Skeletal muscle satellite cell (primary cell): Measurements from ENCODE around the gene GDF10.

ENCODE experiments used
- H3K27me3 ChIP-seq: 2 replicates; pipeline ENCODE4 v1.7.0; 2013; ENCODE audit warnings: low read length; ENCODE audit not compliant: control insufficient read depth, insufficient read depth
- H3K36me3 ChIP-seq: 2 replicates; pipeline ENCODE4 v1.7.0; 2013; ENCODE audit warnings: mild to moderate bottlenecking, control low read depth, low read length; ENCODE audit not compliant: insufficient read depth
- H3K4me1 ChIP-seq: 2 replicates; pipeline ENCODE4 v1.7.0; 2013; ENCODE audit warnings: low read length; ENCODE audit not compliant: control insufficient read depth, insufficient read depth
- H3K4me2 ChIP-seq: 2 replicates; pipeline ENCODE4 v1.7.0; 2013; ENCODE audit warnings: mild to moderate bottlenecking, low read length
- H3K4me3 ChIP-seq: 2 replicates; pipeline ENCODE4 v1.7.0; 2013; ENCODE audit warnings: low read length
- H3K9ac ChIP-seq: 2 replicates; pipeline ENCODE4 v1.7.0; 2013; ENCODE audit warnings: mild to moderate bottlenecking, low read depth, low read length, moderate library complexity
- H3K9me3 ChIP-seq: replicated peaks from 2 replicates; pipeline ENCODE4 v1.7.0; 2013; ENCODE audit warnings: mild to moderate bottlenecking, control low read depth, low read length

GDF10 gene

GRCh38 chr10:47258921-47259320, 41.1 kb upstream of the GDF10 start:
- Histone ChIP-seq H3K27me3 (peaks cover 14% of the 10 kb centered on the region), H3K9ac (no peak overlapping the region)

GRCh38 chr10:47259466-47259865, 40.5 kb upstream of the GDF10 start:
- Histone ChIP-seq H3K36me3 (no peaks in the 10 kb centered on the region), H3K27me3 (peaks cover 14% of the 10 kb centered on the region), H3K4me1 (no peaks in the 10 kb centered on the region), H3K9ac (no peak overlapping the region), H3K4me3 (no peak overlapping the region), H3K9me3 (no peaks in the 10 kb centered on the region), H3K4me2 (no peak overlapping the region)

More at GRCh38 chr10:47258921-47259320, 41.1 kb upstream of the GDF10 start:
- Histone ChIP-seq H3K4me2 (no peak overlapping the region), H3K4me3 (no peak overlapping the region), H3K36me3 (no peaks in the 10 kb centered on the region), H3K4me1 (no peaks in the 10 kb centered on the region), H3K9me3 (no peaks in the 10 kb centered on the region)

GRCh38 chr10:47260505-47261111, 39.4 kb upstream of the GDF10 start:
- Histone ChIP-seq H3K36me3 (no peaks in the 10 kb centered on the region), H3K4me1 (no peaks in the 10 kb centered on the region), H3K4me3 (no peak overlapping the region), H3K4me2 (no peak overlapping the region), H3K9me3 (no peaks in the 10 kb centered on the region), H3K9ac (no peak overlapping the region), H3K27me3 (peaks cover 14% of the 10 kb centered on the region)

GRCh38 chr10:47261121-47261520, 38.9 kb upstream of the GDF10 start:
- Histone ChIP-seq H3K36me3 (no peaks in the 10 kb centered on the region), H3K4me3 (no peak overlapping the region), H3K4me1 (no peaks in the 10 kb centered on the region), H3K27me3 (peaks cover 14% of the 10 kb centered on the region), H3K4me2 (no peak overlapping the region), H3K9ac (no peak overlapping the region), H3K9me3 (no peaks in the 10 kb centered on the region)

- Histone ChIP-seq H3K9ac (no peak overlapping the region), H3K4me1 (no peaks in the 10 kb centered on the region), H3K9me3 (no peaks in the 10 kb centered on the region), H3K36me3 (no peaks in the 10 kb centered on the region), H3K4me2 (no peak overlapping the region), H3K4me3 (no peak overlapping the region), H3K27me3 (peaks cover 13% of the 10 kb centered on the region)
These were observed 38.4 kb upstream of the GDF10 start for GRCh38 chr10:47261556-47261955.

GRCh38 chr10:47262606-47263533, 37.1 kb upstream of the GDF10 start:
- no peaks in the 10 kb centered on the region for H3K36me3 ChIP-seq
- H3K9me3 ChIP-seq = no peaks in the 10 kb centered on the region
- no peak overlapping the region for H3K4me2 ChIP-seq
- peaks cover 9% of the 10 kb centered on the region for H3K27me3 ChIP-seq
- no peak overlapping the region for H3K9ac ChIP-seq
- H3K4me1 ChIP-seq = no peaks in the 10 kb centered on the region
- no peak overlapping the region for H3K4me3 ChIP-seq

- H3K9me3 ChIP-seq = no peaks in the 10 kb centered on the region
- H3K4me1 ChIP-seq = no peaks in the 10 kb centered on the region
- no peak overlapping the region for H3K4me2 ChIP-seq
- H3K4me3 ChIP-seq = no peak overlapping the region
- no peaks in the 10 kb centered on the region for H3K36me3 ChIP-seq
- H3K27me3 ChIP-seq = peaks cover 9% of the 10 kb centered on the region
- no peak overlapping the region for H3K9ac ChIP-seq
These were observed 35.2 kb upstream of the GDF10 start for GRCh38 chr10:47264797-47265281.

GRCh38 chr10:47266602-47267001, 33.4 kb upstream of the GDF10 start:
- peaks cover 2% of the 10 kb centered on the region for H3K27me3 ChIP-seq
- H3K9ac ChIP-seq = no peak overlapping the region
- H3K4me2 ChIP-seq = no peak overlapping the region
- H3K9me3 ChIP-seq = no peaks in the 10 kb centered on the region
- H3K4me1 ChIP-seq = no peaks in the 10 kb centered on the region
- H3K4me3 ChIP-seq = no peak overlapping the region
- no peaks in the 10 kb centered on the region for H3K36me3 ChIP-seq

- H3K36me3 ChIP-seq = no peaks in the 10 kb centered on the region
- H3K9ac ChIP-seq = no peak overlapping the region
- no peaks in the 10 kb centered on the region for H3K9me3 ChIP-seq
- H3K4me2 ChIP-seq = no peak overlapping the region
- H3K27me3 ChIP-seq = peaks cover 4% of the 10 kb centered on the region
- no peaks in the 10 kb centered on the region for H3K4me1 ChIP-seq
- H3K4me3 ChIP-seq = no peak overlapping the region
These were observed 31.3 kb upstream of the GDF10 start for GRCh38 chr10:47268696-47269095.

- no peak overlapping the region for H3K4me2 ChIP-seq
- peaks cover 4% of the 10 kb centered on the region for H3K27me3 ChIP-seq
- no peak overlapping the region for H3K4me3 ChIP-seq
- no peak overlapping the region for H3K9ac ChIP-seq
- no peaks in the 10 kb centered on the region for H3K36me3 ChIP-seq
- H3K4me1 ChIP-seq = no peaks in the 10 kb centered on the region
- no peaks in the 10 kb centered on the region for H3K9me3 ChIP-seq
These were observed 30.7 kb upstream of the GDF10 start for GRCh38 chr10:47269294-47269693.

- H3K9me3 ChIP-seq = no peaks in the 10 kb centered on the region
- no peaks in the 10 kb centered on the region for H3K4me1 ChIP-seq
- H3K36me3 ChIP-seq = no peaks in the 10 kb centered on the region
- no peak overlapping the region for H3K9ac ChIP-seq
- H3K4me2 ChIP-seq = no peak overlapping the region
- no peak overlapping the region for H3K4me3 ChIP-seq
- peaks cover 10% of the 10 kb centered on the region for H3K27me3 ChIP-seq
These were observed 23.9 kb upstream of the GDF10 start for GRCh38 chr10:47276071-47276470.
